ENCODE data around the gene NDUFB6. TPM values are rescaled to one million over a fixed set of nuclear protein-coding genes. Genes with fewer than 3 reads are reported as not detected.

Gene NDUFB6
- total RNA-seq, 1 experiment from 2014 or later: 60.2 TPM

GRCh38 chr9:32526041-32526706 lies 46.8 kb downstream of the NDUFB6 start, which contains the start of gene RIGI:
TSS of gene RIGI (minus strand) at chr9:32526196. CDS start at chr9:32526166, 30 bp downstream.
- H2BK15ac ChIP-seq (ENCODE audit: low read depth, low read length): no peak within 1 kb of the TSS
- no peaks in the 10 kb centered on the region for H4K20me1 ChIP-seq (ENCODE audit: control insufficient read depth, insufficient read depth, insufficient read length)
- no peak within 1 kb of the TSS for H2BK20ac ChIP-seq (ENCODE audit: low read depth, low read length, poor library complexity, severe bottlenecking)
- no peaks in the 10 kb centered on the region for H3K27me3 ChIP-seq (ENCODE audit: insufficient read depth, low read length)
- no peaks in the 10 kb centered on the region for H3K27me3 Mint-ChIP-seq (ENCODE audit: low read depth)
- peak within 1 kb of the TSS; percentile 57 for H2BK5ac ChIP-seq (ENCODE audit: insufficient read length, low read length)
- peak within 1 kb of the TSS; percentile 78; the same call in 1 of the 2 replicates for H3K14ac ChIP-seq (ENCODE audit: insufficient read depth, low read length)
- peak within 1 kb of the TSS; percentile 86 for H3K4me2 ChIP-seq (ENCODE audit: insufficient read depth, insufficient read length, low read length)
- no peak within 1 kb of the TSS for H3K56ac ChIP-seq (ENCODE audit: insufficient read length, low read depth, low read length)
- H2AFZ ChIP-seq (ENCODE audit: low read length): peak within 1 kb of the TSS; percentile 84
- no peaks in the 10 kb centered on the region for H3K79me1 ChIP-seq (ENCODE audit: insufficient read depth, low read depth, low read length, poor library complexity, severe bottlenecking)
- H3K23ac ChIP-seq (ENCODE audit: insufficient read length, low read depth, low read length): no peak within 1 kb of the TSS
- no peak within 1 kb of the TSS for H2AK5ac ChIP-seq (ENCODE audit: insufficient read length, low read length)
- H4K5ac ChIP-seq (ENCODE audit: insufficient read length, low read depth, low read length): peak within 1 kb of the TSS; percentile 85
- no peak within 1 kb of the TSS for H4K8ac ChIP-seq (replicated peaks; ENCODE audit: insufficient read length, low read depth, low read length)
- no peaks in the 10 kb centered on the region for H3K23me2 ChIP-seq (ENCODE audit: insufficient read length, low read depth, low read length, poor library complexity, severe bottlenecking)
- no peaks in the 10 kb centered on the region for H3K9me3 ChIP-seq (ENCODE audit: control insufficient read depth, low read depth, low read length)
- H2BK12ac ChIP-seq (ENCODE audit: insufficient read length, low read depth, low read length): no peak within 1 kb of the TSS
- H3K4ac ChIP-seq (ENCODE audit: low read depth, low read length): no peak within 1 kb of the TSS
- no peaks in the 10 kb centered on the region for H3K4me1 ChIP-seq (ENCODE audit: insufficient read depth, low read length)
- peak within 1 kb of the TSS; percentile 72 for H3K18ac ChIP-seq (ENCODE audit: insufficient read length, low read depth, low read length)
- DNase-seq: peak; percentile 80
- H3K9me3 Mint-ChIP-seq: peaks cover 9 to 15% of the 10 kb centered on the region in 2 experiments; a peak in 4 of 5 replicates
- H3K4me1 Mint-ChIP-seq: peaks cover 10 to 17% of the 10 kb centered on the region in 2 experiments
- H2BK120ac ChIP-seq (ENCODE audit: low read depth, low read length, poor library complexity, severe bottlenecking): peak within 1 kb of the TSS; percentile 69
- H3K9ac ChIP-seq (ENCODE audit: extremely low read depth, insufficient read length, low read length): peak within 1 kb of the TSS; percentile 27
- peaks cover 11 to 20% (median 12%) of the 10 kb centered on the region in 3 experiments for H3K36me3 Mint-ChIP-seq (ENCODE audit: insufficient read depth in 1 of 3, low read depth in 3 of 3)
- no peak within 1 kb of the TSS for H3T11ph ChIP-seq (ENCODE audit: low read length)
- H3K27ac Mint-ChIP-seq: peak within 1 kb of the TSS; percentile 18 to 89 (median 85); a peak in 5 of 7 replicates
- H3K27ac ChIP-seq (ENCODE audit: insufficient read length, low read depth, low read length): peak within 1 kb of the TSS; percentile 22
- no peaks in the 10 kb centered on the region for H3K79me2 ChIP-seq (ENCODE audit: insufficient read depth, low read length)
- TF ChIP-seq, protein P1, sequence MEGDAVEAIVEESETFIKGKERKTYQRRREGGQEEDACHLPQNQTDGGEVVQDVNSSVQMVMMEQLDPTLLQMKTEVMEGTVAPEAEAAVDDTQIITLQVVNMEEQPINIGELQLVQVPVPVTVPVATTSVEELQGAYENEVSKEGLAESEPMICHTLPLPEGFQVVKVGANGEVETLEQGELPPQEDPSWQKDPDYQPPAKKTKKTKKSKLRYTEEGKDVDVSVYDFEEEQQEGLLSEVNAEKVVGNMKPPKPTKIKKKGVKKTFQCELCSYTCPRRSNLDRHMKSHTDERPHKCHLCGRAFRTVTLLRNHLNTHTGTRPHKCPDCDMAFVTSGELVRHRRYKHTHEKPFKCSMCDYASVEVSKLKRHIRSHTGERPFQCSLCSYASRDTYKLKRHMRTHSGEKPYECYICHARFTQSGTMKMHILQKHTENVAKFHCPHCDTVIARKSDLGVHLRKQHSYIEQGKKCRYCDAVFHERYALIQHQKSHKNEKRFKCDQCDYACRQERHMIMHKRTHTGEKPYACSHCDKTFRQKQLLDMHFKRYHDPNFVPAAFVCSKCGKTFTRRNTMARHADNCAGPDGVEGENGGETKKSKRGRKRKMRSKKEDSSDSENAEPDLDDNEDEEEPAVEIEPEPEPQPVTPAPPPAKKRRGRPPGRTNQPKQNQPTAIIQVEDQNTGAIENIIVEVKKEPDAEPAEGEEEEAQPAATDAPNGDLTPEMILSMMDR (conservative IDR thresholded peaks at IDR 0.05): peak; percentile 72
- peak within 1 kb of the TSS; percentile 86 to 90 for H3K4me3 Mint-ChIP-seq
- no CpG with 5 or more reads among the region's 37 CpGs for WGBS (ENCODE audit: extremely low coverage, insufficient read length, low lambda C conversion rate)
- H4K91ac ChIP-seq (ENCODE audit: insufficient read length, low read depth, low read length): no peak within 1 kb of the TSS

Data from H9 (cell line).